HFF-Myc (cell line): ENCODE measurements around the gene UBL5.
A peak's percentile ranks its signal among the peaks of the same experiment; 100 is the strongest.
"Not testable (repeated sequence)": the region's sequence is repeated elsewhere in the genome, so short reads cannot be mapped to it uniquely, and the experiment has no call there.

Source experiments
- DNase-seq: peaks from one replicate; pipeline ENCODE4 v3.0.0-alpha.2; 2011; ENCODE audit warnings: low read depth; ENCODE audit errors: extremely low read depth
- H3K4me3 ChIP-seq: replicated peaks from 2 replicates; pipeline ENCODE4 v1.5.1; 2011; ENCODE audit warnings: low read depth, mild to moderate bottlenecking, control low read depth, low read length
- TF ChIP-seq, protein P1 (sequence below): IDR thresholded peaks from 2 replicates; pipeline ENCODE4 v1.5.1; 2012; ENCODE audit warnings: mild to moderate bottlenecking, low read depth, low read length, control low read depth; ENCODE audit errors: missing control alignments

UBL5 gene

GRCh38 chr19:9818175-9818733, 9.5 kb upstream of the UBL5 start:
- TF ChIP-seq, protein P1, sequence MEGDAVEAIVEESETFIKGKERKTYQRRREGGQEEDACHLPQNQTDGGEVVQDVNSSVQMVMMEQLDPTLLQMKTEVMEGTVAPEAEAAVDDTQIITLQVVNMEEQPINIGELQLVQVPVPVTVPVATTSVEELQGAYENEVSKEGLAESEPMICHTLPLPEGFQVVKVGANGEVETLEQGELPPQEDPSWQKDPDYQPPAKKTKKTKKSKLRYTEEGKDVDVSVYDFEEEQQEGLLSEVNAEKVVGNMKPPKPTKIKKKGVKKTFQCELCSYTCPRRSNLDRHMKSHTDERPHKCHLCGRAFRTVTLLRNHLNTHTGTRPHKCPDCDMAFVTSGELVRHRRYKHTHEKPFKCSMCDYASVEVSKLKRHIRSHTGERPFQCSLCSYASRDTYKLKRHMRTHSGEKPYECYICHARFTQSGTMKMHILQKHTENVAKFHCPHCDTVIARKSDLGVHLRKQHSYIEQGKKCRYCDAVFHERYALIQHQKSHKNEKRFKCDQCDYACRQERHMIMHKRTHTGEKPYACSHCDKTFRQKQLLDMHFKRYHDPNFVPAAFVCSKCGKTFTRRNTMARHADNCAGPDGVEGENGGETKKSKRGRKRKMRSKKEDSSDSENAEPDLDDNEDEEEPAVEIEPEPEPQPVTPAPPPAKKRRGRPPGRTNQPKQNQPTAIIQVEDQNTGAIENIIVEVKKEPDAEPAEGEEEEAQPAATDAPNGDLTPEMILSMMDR, result no peak
- DNase-seq, result no peak
- peak overlapping the region; percentile 99 for H3K4me3 ChIP-seq

GRCh38 chr19:9818734-9819595, 8.8 kb upstream of the UBL5 start, which contains the start of gene FBXL12:
Gene FBXL12, minus strand, starts transcription at chr19:9819079. Its CDS starts 266 bp downstream, at chr19:9818813.
- DNase-seq, result peak; percentile 96
- TF ChIP-seq, protein P1, result no peak
- peak within 1 kb of the TSS; percentile 99 for H3K4me3 ChIP-seq

DNA sequence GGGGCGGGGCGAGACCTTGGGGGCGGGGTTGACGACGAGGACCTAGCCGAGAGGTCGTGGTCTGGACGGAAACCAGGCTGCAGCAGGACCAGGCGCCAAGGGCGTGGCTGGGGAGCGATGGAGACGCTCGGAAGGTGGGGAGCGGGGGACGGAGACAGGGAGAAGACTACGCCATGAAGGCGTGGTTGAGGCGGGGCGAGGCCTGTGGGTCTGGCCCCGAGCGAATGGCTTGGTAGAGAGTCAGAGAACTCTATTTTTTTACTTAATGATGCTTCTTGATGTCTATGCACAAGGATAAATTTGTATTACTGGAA, 8.2 kb upstream of the UBL5 start:
- H3K4me3 ChIP-seq, result peak overlapping the region; percentile 12; the same call in 1 of the 2 replicates
- DNase-seq, result no peak
- TF ChIP-seq, protein P1, result no peak

GRCh38 chr19:9820034-9820433, 7.7 kb upstream of the UBL5 start:
- H3K4me3 ChIP-seq, result 0 out of 2 replicates have a peak overlapping the region, but pooled peaks have one; percentile 12

DNA sequence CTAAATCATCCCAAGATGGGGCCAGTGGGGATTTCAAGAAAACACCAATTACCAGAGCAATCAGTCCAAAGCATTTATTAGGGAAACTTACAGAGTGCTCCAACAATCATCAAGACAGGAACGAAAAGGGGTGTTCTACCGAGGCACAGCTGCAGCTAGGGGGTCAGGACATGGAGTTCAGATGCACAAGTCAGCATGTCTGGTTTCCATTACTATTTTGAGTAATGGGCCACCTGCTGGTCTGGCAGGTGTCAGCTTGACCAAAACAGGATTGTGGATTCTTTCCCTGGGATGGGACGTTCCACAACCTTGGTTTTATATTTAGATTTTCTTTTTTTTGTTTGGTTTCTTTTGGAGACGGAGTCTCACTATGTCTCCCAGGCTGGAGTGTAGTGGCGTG, 3.9 kb upstream of the UBL5 start:
- DNase-seq, result no peak
- TF ChIP-seq, protein P1, result no peak
- H3K4me3 ChIP-seq, result no peak overlapping the region

More at GRCh38 chr19:9820034-9820433, 7.7 kb upstream of the UBL5 start:
- DNase-seq, result not testable (repeated sequence)

DNA sequence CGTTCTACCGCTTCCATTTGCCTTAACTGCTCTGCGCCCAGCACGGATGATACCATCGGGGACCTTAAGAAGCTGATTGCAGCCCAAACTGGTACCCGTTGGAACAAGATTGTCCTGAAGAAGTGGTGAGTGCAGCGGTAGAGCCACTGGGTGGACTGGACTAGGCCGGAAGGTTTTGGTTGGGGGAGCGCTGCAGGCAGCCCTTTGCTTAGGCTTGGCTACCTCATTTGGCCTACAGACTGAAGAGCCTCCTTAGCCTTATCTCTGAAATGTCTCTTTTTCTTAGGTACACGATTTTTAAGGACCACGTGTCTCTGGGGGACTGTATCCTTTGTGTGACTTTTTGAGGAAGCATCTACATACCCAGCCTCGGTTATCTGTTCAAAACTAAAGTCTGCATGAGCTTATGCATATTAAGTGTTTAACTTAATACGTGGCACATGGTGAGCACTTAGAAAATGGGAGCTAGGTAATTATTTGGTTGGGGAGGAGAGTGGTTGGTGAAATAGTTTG, 889 bp downstream of the UBL5 start:
- TF ChIP-seq, protein P1, result no peak
- peak overlapping the region; percentile 99 for H3K4me3 ChIP-seq
- DNase-seq, result no peak

- H3K4me3 ChIP-seq, result peak overlapping the region; percentile 79
These were observed 6.6 kb downstream of the UBL5 start for GRCh38 chr19:9834307-9834725.

More at GRCh38 chr19:9834307-9834725, 6.6 kb downstream of the UBL5 start:
- no peak for DNase-seq
- TF ChIP-seq, protein P1, result no peak
